ENCODE data around the gene KCNQ1OT1. TPM values are rescaled to one million over a fixed set of nuclear protein-coding genes. Genes with fewer than 3 reads are reported as not detected.

KCNQ1OT1 gene
- total RNA-seq, 1 donor from 2014 or later = 2.3 TPM

- no peak overlapping the region for H3K9ac ChIP-seq
- peaks cover 13% of the 10 kb centered on the region for H3K27me3 Mint-ChIP-seq (ENCODE audit: insufficient read depth, low read depth)
- no peak overlapping the region for H3K27ac ChIP-seq
- TF ChIP-seq EZH2phosphoT487 (IDR thresholded peaks at IDR 0.05) (no peak), EZH2 (IDR thresholded peaks at IDR 0.05) (no peak), CTCF (IDR thresholded peaks at IDR 0.05) (no peak)
- H3K9me3 Mint-ChIP-seq = peaks cover 11% of the 10 kb centered on the region
- no peak overlapping the region for H3K4me2 ChIP-seq
- H3K4me1 ChIP-seq = peaks cover 7% of the 10 kb centered on the region
- peaks cover 22% of the 10 kb centered on the region for H3K36me3 Mint-ChIP-seq
- no peaks in the 10 kb centered on the region for H3K79me2 ChIP-seq (ENCODE audit: low read depth)
- no peaks in the 10 kb centered on the region for H3K9me3 ChIP-seq (ENCODE audit: low read depth)
- no peaks in the 10 kb centered on the region for H4K20me1 ChIP-seq (ENCODE audit: low read depth)
- no peak overlapping the region for H2AFZ ChIP-seq (replicated peaks)
- no peaks in the 10 kb centered on the region for H3K36me3 ChIP-seq
- H3F3A ChIP-seq (ENCODE audit: low read depth) = no peaks in the 10 kb centered on the region
- DNase-seq (ENCODE audit: low spot score) = no peak
- peaks cover 2% of the 10 kb centered on the region for H3K4me1 Mint-ChIP-seq
- no peak overlapping the region for H3K4me3 Mint-ChIP-seq
- H3K27ac Mint-ChIP-seq = no peak overlapping the region
- no peak overlapping the region for H3K4me3 ChIP-seq
- no peaks in the 10 kb centered on the region for H3K27me3 ChIP-seq
These were observed 30.9 kb downstream of the KCNQ1OT1 start for GRCh38 chr11:2668876-2669275.

DNA sequence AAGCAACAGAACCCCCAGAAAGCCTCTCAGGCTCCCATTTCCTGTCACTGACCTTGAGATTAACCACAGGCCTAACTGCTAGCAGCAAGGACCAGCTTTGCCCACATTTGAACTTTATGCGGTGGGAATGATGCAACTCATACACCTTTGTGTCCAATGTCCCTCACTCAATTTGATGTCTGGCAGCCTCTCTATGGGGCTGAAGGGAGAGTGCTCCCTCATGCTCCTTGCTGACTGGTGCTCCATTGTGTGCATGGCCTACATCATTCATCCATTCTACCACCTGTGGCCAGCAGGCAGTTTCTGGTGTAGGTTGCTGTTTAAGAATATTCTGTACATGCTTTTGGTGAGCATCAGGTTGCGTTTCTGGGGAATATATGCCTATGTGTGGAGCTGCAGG, 31.9 kb downstream of the KCNQ1OT1 start:
- Mint-ChIP-seq H3K27me3 (ENCODE audit: insufficient read depth, low read depth) (peaks cover 10% of the 10 kb centered on the region), H3K4me3 (no peak overlapping the region), H3K4me1 (no peaks in the 10 kb centered on the region), H3K36me3 (peaks cover 24% of the 10 kb centered on the region), H3K27ac (no peak overlapping the region), H3K9me3 (peaks cover 17% of the 10 kb centered on the region)
- Histone ChIP-seq H3K9ac (no peak overlapping the region), H3K79me2 (ENCODE audit: low read depth) (no peaks in the 10 kb centered on the region), H3K4me2 (no peak overlapping the region), H3K4me1 (peaks cover 7% of the 10 kb centered on the region), H4K20me1 (ENCODE audit: low read depth) (no peaks in the 10 kb centered on the region), H2AFZ (replicated peaks) (no peak overlapping the region), H3K27me3 (no peaks in the 10 kb centered on the region), H3F3A (ENCODE audit: low read depth) (no peaks in the 10 kb centered on the region), H3K27ac (no peak overlapping the region), H3K36me3 (no peaks in the 10 kb centered on the region), H3K9me3 (ENCODE audit: low read depth) (no peaks in the 10 kb centered on the region), H3K4me3 (no peak overlapping the region)
- no peak for TF ChIP-seq EZH2 (IDR thresholded peaks at IDR 0.05)
- no peak for TF ChIP-seq EZH2phosphoT487 (IDR thresholded peaks at IDR 0.05)
- no peak for TF ChIP-seq CTCF (IDR thresholded peaks at IDR 0.05)
- no peak for DNase-seq (ENCODE audit: low spot score)

GRCh38 chr11:2666828-2667570, 32.8 kb downstream of the KCNQ1OT1 start:
- Histone ChIP-seq H3K79me2 (ENCODE audit: low read depth) (no peaks in the 10 kb centered on the region), H3K4me3 (no peak overlapping the region), H3K9ac (no peak overlapping the region), H3K27ac (no peak overlapping the region), H3K9me3 (ENCODE audit: low read depth) (no peaks in the 10 kb centered on the region), H3F3A (ENCODE audit: low read depth) (no peaks in the 10 kb centered on the region), H3K27me3 (no peaks in the 10 kb centered on the region), H4K20me1 (ENCODE audit: low read depth) (no peaks in the 10 kb centered on the region), H3K36me3 (no peaks in the 10 kb centered on the region), H2AFZ (replicated peaks) (no peak overlapping the region), H3K4me1 (peaks cover 2% of the 10 kb centered on the region), H3K4me2 (no peak overlapping the region)
- Mint-ChIP-seq H3K9me3 (peaks cover 23% of the 10 kb centered on the region), H3K4me3 (no peak overlapping the region), H3K27ac (no peak overlapping the region), H3K36me3 (peaks cover 29% of the 10 kb centered on the region), H3K27me3 (ENCODE audit: insufficient read depth, low read depth) (peaks cover 11% of the 10 kb centered on the region), H3K4me1 (no peaks in the 10 kb centered on the region)
- no peak for TF ChIP-seq EZH2phosphoT487 (IDR thresholded peaks at IDR 0.05)
- no peak for TF ChIP-seq EZH2 (IDR thresholded peaks at IDR 0.05)
- TF ChIP-seq CTCF (IDR thresholded peaks at IDR 0.05) = no peak
- DNase-seq (ENCODE audit: low spot score) = no peak
